GM18526 (cell line): ENCODE results near the gene PEAK1.

Experiments used
- POLR2A ChIP-seq: IDR thresholded peaks from 3 replicates; pipeline ENCODE4 v1.6.1; 2011; ENCODE audit not compliant: insufficient read length; ENCODE audit errors: extremely low read depth

PEAK1 gene

GRCh38 chr15:77391372-77391951 lies 28.4 kb downstream of the PEAK1 start:
- no peak for TF ChIP-seq POLR2A

- TF ChIP-seq POLR2A, result no peak
These were observed 32.4 kb downstream of the PEAK1 start for GRCh38 chr15:77387365-77388105.

GRCh38 chr15:77386626-77387025 lies 33.3 kb downstream of the PEAK1 start:
- no peak for TF ChIP-seq POLR2A

- no peak for TF ChIP-seq POLR2A
These were observed 35.1 kb downstream of the PEAK1 start for GRCh38 chr15:77384589-77385359.

GRCh38 chr15:77384086-77384485 lies 35.8 kb downstream of the PEAK1 start:
- no peak for TF ChIP-seq POLR2A

GRCh38 chr15:77380033-77380432 lies 39.9 kb downstream of the PEAK1 start:
- no peak for TF ChIP-seq POLR2A

GRCh38 chr15:77376770-77377169 lies 43.1 kb downstream of the PEAK1 start:
- no peak for TF ChIP-seq POLR2A

- no peak for TF ChIP-seq POLR2A
These were observed 44.8 kb downstream of the PEAK1 start for GRCh38 chr15:77375133-77375532.

- TF ChIP-seq POLR2A, result no peak
These were observed 46.5 kb downstream of the PEAK1 start for GRCh38 chr15:77373441-77373840.

- no peak for TF ChIP-seq POLR2A
These were observed 47.9 kb downstream of the PEAK1 start for GRCh38 chr15:77371850-77372563.

GRCh38 chr15:77370580-77370979 lies 49.3 kb downstream of the PEAK1 start:
- no peak for TF ChIP-seq POLR2A

- TF ChIP-seq POLR2A, result no peak
These were observed 50.7 kb downstream of the PEAK1 start for GRCh38 chr15:77369168-77369567.

- TF ChIP-seq POLR2A, result no peak
These were observed 52.3 kb downstream of the PEAK1 start for GRCh38 chr15:77367631-77368030.

- TF ChIP-seq POLR2A, result no peak
These were observed 58.4 kb downstream of the PEAK1 start for GRCh38 chr15:77361456-77361855.

- no peak for TF ChIP-seq POLR2A
These were observed 61.2 kb downstream of the PEAK1 start for GRCh38 chr15:77358545-77359240.

GRCh38 chr15:77356305-77356704 lies 63.6 kb downstream of the PEAK1 start:
- no peak for TF ChIP-seq POLR2A

- TF ChIP-seq POLR2A, result no peak
These were observed 64.6 kb downstream of the PEAK1 start for GRCh38 chr15:77355321-77355720.
